Stimulated activated CD4-positive, alpha-beta T cell treated with anti-CD3 and anti-CD28 coated beads, Interleukin-12 subunit alpha, Interleukin-12 subunit beta, amount 100 ng/mL, for 48 hours (primary cell): ENCODE data around the gene GSX2.

ENCODE experiments used
- DNase-seq, 3 donors: peaks; one replicate each; pipeline ENCODE4 v3.0.0-alpha.2; 2020; ENCODE audit warnings: low read depth in 2 of 3, low spot score in 1 of 3

The GSX2 gene

GRCh38 chr4:54076673-54077072 lies 23.3 kb upstream of the GSX2 start:
- no peak for DNase-seq

- no peak for DNase-seq
Measured at GRCh38 chr4:54077812-54078211, 22.2 kb upstream of the GSX2 start.

- DNase-seq: no peak
Measured at GRCh38 chr4:54082168-54082567, 17.8 kb upstream of the GSX2 start.

GRCh38 chr4:54085284-54085683 lies 14.7 kb upstream of the GSX2 start:
- no peak for DNase-seq

GRCh38 chr4:54089875-54090274 lies 10.1 kb upstream of the GSX2 start:
- no peak for DNase-seq

GRCh38 chr4:54090404-54090803 lies 9.6 kb upstream of the GSX2 start:
- DNase-seq: no peak

- no peak for DNase-seq
Measured at GRCh38 chr4:54090804-54091623, 8.9 kb upstream of the GSX2 start.

- peak; percentile 42 to 69 (median 52) for DNase-seq
Measured at GRCh38 chr4:54091637-54092404, 8.1 kb upstream of the GSX2 start.

- no peak for DNase-seq
Measured at GRCh38 chr4:54092405-54093323, 7.3 kb upstream of the GSX2 start.

- no peak for DNase-seq
Measured at GRCh38 chr4:54093324-54094240, 6.4 kb upstream of the GSX2 start.

GRCh38 chr4:54094451-54094850 lies 5.5 kb upstream of the GSX2 start:
- DNase-seq: no peak

- DNase-seq: no peak
Measured at GRCh38 chr4:54095110-54095825, 4.7 kb upstream of the GSX2 start.

- DNase-seq: no peak
Measured at GRCh38 chr4:54096295-54096962, 3.5 kb upstream of the GSX2 start.

- no peak for DNase-seq
Measured at GRCh38 chr4:54097152-54097551, 2.8 kb upstream of the GSX2 start.

- DNase-seq: no peak
Measured at GRCh38 chr4:54098375-54098774, 1.6 kb upstream of the GSX2 start.

- no peak for DNase-seq
Measured at GRCh38 chr4:54099287-54099747, 646 bp upstream of the GSX2 start.

- no peak for DNase-seq
Measured at GRCh38 chr4:54100595-54101189, 729 bp downstream of the GSX2 start.

- DNase-seq: no peak
Measured at GRCh38 chr4:54101190-54102041, 1.5 kb downstream of the GSX2 start.
